Measurements from ENCODE around the gene CCDC77.

- TF ChIP-seq, protein P1, sequence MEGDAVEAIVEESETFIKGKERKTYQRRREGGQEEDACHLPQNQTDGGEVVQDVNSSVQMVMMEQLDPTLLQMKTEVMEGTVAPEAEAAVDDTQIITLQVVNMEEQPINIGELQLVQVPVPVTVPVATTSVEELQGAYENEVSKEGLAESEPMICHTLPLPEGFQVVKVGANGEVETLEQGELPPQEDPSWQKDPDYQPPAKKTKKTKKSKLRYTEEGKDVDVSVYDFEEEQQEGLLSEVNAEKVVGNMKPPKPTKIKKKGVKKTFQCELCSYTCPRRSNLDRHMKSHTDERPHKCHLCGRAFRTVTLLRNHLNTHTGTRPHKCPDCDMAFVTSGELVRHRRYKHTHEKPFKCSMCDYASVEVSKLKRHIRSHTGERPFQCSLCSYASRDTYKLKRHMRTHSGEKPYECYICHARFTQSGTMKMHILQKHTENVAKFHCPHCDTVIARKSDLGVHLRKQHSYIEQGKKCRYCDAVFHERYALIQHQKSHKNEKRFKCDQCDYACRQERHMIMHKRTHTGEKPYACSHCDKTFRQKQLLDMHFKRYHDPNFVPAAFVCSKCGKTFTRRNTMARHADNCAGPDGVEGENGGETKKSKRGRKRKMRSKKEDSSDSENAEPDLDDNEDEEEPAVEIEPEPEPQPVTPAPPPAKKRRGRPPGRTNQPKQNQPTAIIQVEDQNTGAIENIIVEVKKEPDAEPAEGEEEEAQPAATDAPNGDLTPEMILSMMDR (IDR thresholded peaks at IDR 0.05) = no peak
- no peak for TF ChIP-seq EP300 (IDR thresholded peaks at IDR 0.05)
- TF ChIP-seq POLR2A (IDR thresholded peaks at IDR 0.05) = no peak
Measured at GRCh38 chr12:388541-389141, 12.8 kb upstream of the CCDC77 start.

All from ovary (tissue), 3 donors.